Measurements from ENCODE around the gene SPATA32.

SPATA32 gene

GRCh38 chr17:45220079-45220478, 41.8 kb downstream of the SPATA32 start:
- DNase-seq: no peak

GRCh38 chr17:45218895-45219661, 42.8 kb downstream of the SPATA32 start:
- DNase-seq: peak in 50 of 56 donors; percentile 14 to 95 (median 66)
